Measurements from ENCODE around the gene C11orf21.

The C11orf21 gene

DNA sequence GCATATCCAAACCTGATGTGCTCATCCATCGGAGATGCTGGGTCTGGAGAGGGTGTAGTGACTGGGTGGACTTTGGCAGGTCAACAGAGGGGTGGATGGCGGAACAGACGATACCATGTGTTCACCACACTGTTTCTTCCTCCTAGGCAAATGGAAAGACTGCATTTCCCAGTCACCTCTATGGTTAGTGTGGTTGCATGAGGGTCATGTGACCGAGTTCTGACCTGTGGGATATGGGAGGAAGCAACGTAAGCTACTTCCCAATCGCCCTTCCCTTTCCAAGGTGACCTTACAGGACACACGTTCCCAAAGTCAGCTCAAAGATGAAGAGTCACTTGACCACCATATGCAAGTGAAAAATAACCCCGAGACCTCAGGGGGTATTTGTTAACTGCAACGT lies 27.8 kb upstream of the C11orf21 start:
- H2AFZ ChIP-seq (ENCODE audit: low read depth, low read length, severe bottlenecking), result no peak overlapping the region
- H3K27ac ChIP-seq (ENCODE audit: low read depth, low read length), result no peak overlapping the region
- H3K9me2 ChIP-seq (replicated peaks; ENCODE audit: insufficient read depth, low read length), result no peaks in the 10 kb centered on the region
- H3K27me3 ChIP-seq (ENCODE audit: low read length), result no peaks in the 10 kb centered on the region
- no peaks in the 10 kb centered on the region for H3K79me2 ChIP-seq (ENCODE audit: insufficient read depth, low read length)
- peaks cover 15% of the 10 kb centered on the region; the same call in 1 of the 2 replicates for H3K9me3 ChIP-seq (ENCODE audit: insufficient read depth, low read length)
- H3F3A ChIP-seq (ENCODE audit: insufficient read depth), result no peaks in the 10 kb centered on the region
- no peak for TF ChIP-seq EZH2phosphoT487 (conservative IDR thresholded peaks at IDR 0.05; ENCODE audit: low read length)
- TF ChIP-seq, protein P1, sequence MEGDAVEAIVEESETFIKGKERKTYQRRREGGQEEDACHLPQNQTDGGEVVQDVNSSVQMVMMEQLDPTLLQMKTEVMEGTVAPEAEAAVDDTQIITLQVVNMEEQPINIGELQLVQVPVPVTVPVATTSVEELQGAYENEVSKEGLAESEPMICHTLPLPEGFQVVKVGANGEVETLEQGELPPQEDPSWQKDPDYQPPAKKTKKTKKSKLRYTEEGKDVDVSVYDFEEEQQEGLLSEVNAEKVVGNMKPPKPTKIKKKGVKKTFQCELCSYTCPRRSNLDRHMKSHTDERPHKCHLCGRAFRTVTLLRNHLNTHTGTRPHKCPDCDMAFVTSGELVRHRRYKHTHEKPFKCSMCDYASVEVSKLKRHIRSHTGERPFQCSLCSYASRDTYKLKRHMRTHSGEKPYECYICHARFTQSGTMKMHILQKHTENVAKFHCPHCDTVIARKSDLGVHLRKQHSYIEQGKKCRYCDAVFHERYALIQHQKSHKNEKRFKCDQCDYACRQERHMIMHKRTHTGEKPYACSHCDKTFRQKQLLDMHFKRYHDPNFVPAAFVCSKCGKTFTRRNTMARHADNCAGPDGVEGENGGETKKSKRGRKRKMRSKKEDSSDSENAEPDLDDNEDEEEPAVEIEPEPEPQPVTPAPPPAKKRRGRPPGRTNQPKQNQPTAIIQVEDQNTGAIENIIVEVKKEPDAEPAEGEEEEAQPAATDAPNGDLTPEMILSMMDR (IDR thresholded peaks at IDR 0.05; ENCODE audit: insufficient read depth, low read length, poor library complexity, severe bottlenecking), result no peak
- H3K9ac ChIP-seq (ENCODE audit: low read length), result no peak overlapping the region
- H3K36me3 ChIP-seq (ENCODE audit: low read length), result no peaks in the 10 kb centered on the region
- no peak overlapping the region for H3K4me2 ChIP-seq (ENCODE audit: low read depth, low read length, poor library complexity, severe bottlenecking)
- no peaks in the 10 kb centered on the region for H4K20me1 ChIP-seq (ENCODE audit: low read depth, low read length)
- H3K4me3 ChIP-seq (ENCODE audit: insufficient read depth, low read length, poor library complexity, severe bottlenecking), result no peak overlapping the region

DNA sequence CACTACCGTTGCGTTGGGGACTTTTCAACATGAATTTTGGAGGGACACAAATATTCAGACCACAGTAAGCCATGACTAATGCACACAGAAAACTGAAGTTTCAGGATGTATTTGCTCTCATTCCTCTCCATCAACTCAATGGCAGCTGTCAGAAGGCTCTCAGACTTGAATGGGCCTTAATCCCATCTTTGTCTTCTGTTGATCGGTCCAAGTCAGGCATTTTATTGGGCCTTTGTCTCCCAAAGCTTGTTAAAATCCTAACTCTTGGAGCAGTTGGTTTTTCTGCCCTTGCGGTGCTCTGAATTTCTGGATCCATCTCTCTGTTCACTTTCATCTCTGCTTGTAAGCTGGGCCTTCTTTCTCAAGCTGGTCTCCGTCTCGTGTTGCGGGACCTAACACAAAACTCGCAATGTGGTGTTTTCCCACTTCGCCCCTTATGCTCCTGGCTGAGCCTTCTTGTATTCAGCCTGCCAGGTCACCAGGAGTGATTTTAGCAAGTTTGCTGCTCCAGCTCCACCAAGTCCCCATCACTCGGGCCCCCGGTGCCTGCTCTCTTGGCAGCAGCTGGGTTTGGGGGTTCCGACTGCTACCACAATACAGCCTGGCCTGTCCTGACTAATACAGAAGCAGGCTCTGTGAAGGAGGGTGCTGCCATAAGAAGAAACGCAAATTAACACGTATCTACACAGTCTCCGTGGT lies 27.1 kb upstream of the C11orf21 start:
- H3K4me3 ChIP-seq (ENCODE audit: insufficient read depth, low read length, poor library complexity, severe bottlenecking), result no peak overlapping the region
- no peaks in the 10 kb centered on the region for H3K9me2 ChIP-seq (replicated peaks; ENCODE audit: insufficient read depth, low read length)
- H3K36me3 ChIP-seq (ENCODE audit: low read length), result no peaks in the 10 kb centered on the region
- no peaks in the 10 kb centered on the region for H3F3A ChIP-seq (ENCODE audit: insufficient read depth)
- H3K27ac ChIP-seq (ENCODE audit: low read depth, low read length), result no peak overlapping the region
- no peaks in the 10 kb centered on the region for H4K20me1 ChIP-seq (ENCODE audit: low read depth, low read length)
- no peak overlapping the region for H3K4me2 ChIP-seq (ENCODE audit: low read depth, low read length, poor library complexity, severe bottlenecking)
- no peaks in the 10 kb centered on the region for H3K27me3 ChIP-seq (ENCODE audit: low read length)
- TF ChIP-seq EZH2phosphoT487 (conservative IDR thresholded peaks at IDR 0.05; ENCODE audit: low read length), result no peak
- TF ChIP-seq, protein P1 (IDR thresholded peaks at IDR 0.05; ENCODE audit: insufficient read depth, low read length, poor library complexity, severe bottlenecking), result no peak
- no peak overlapping the region for H3K9ac ChIP-seq (ENCODE audit: low read length)
- no peak overlapping the region for H2AFZ ChIP-seq (ENCODE audit: low read depth, low read length, severe bottlenecking)
- peaks cover 15% of the 10 kb centered on the region; the same call in 1 of the 2 replicates for H3K9me3 ChIP-seq (ENCODE audit: insufficient read depth, low read length)
- H3K79me2 ChIP-seq (ENCODE audit: insufficient read depth, low read length), result no peaks in the 10 kb centered on the region

DNA sequence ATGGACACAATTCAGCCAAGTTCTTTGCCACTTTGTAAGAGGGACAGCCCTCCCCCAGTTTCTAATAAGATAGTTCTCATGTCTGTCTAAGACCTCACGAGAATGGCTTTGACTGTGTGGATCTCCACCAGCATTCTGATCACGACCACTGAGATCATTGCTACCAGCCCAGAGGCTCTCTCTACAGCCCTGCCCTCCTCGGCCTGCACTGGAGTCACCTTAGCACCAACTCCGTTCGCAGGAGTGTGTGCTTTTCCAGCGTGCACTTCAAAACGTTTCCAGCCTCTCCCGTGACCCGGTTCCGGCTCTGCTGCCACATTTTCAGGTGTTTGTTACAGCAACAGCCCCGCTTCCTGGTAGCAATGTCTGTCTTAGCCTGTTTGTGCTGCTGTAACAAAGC lies 26.3 kb upstream of the C11orf21 start:
- Histone ChIP-seq H3K27me3 (ENCODE audit: low read length) (no peaks in the 10 kb centered on the region), H3K36me3 (ENCODE audit: low read length) (no peaks in the 10 kb centered on the region), H3K9me3 (ENCODE audit: insufficient read depth, low read length) (peaks cover 15% of the 10 kb centered on the region; the same call in 1 of the 2 replicates), H2AFZ (ENCODE audit: low read depth, low read length, severe bottlenecking) (no peak overlapping the region), H3K9ac (ENCODE audit: low read length) (no peak overlapping the region), H3K4me2 (ENCODE audit: low read depth, low read length, poor library complexity, severe bottlenecking) (no peak overlapping the region), H3K27ac (ENCODE audit: low read depth, low read length) (no peak overlapping the region), H3K4me3 (ENCODE audit: insufficient read depth, low read length, poor library complexity, severe bottlenecking) (no peak overlapping the region), H4K20me1 (ENCODE audit: low read depth, low read length) (no peaks in the 10 kb centered on the region), H3K79me2 (ENCODE audit: insufficient read depth, low read length) (no peaks in the 10 kb centered on the region), H3K9me2 (replicated peaks; ENCODE audit: insufficient read depth, low read length) (no peaks in the 10 kb centered on the region), H3F3A (ENCODE audit: insufficient read depth) (no peaks in the 10 kb centered on the region)
- TF ChIP-seq, protein P1 (IDR thresholded peaks at IDR 0.05; ENCODE audit: insufficient read depth, low read length, poor library complexity, severe bottlenecking), result no peak
- TF ChIP-seq EZH2phosphoT487 (conservative IDR thresholded peaks at IDR 0.05; ENCODE audit: low read length), result no peak
